Prostate gland (tissue), 2 donors: Measurements from ENCODE around the gene RLN3. TPM values are rescaled to one million over a fixed set of nuclear protein-coding genes. Genes with fewer than 3 reads are reported as not detected.
A peak's percentile ranks its signal among the peaks of the same experiment; 100 is the strongest.
"Not testable (repeated sequence)": the region's sequence is repeated elsewhere in the genome, so short reads cannot be mapped to it uniquely, and the experiment has no call there.

ENCODE experiments used
- DNase-seq: peaks from one replicate; pipeline ENCODE4 v3.0.0-alpha.2; 2019; ENCODE audit warnings: low spot score
- H3K27ac ChIP-seq, 2 donors: fragments of 200-600 bp; sonication (generic); 2 replicates each; pipeline ENCODE4 v1.5.1; 2017 to 2019
- H3K27me3 ChIP-seq: fragments of 200-600 bp; sonication (generic); replicated peaks from 2 replicates; pipeline ENCODE4 v1.5.1; 2019; ENCODE audit not compliant: insufficient read depth
- H3K36me3 ChIP-seq, 2 donors: fragments of 200-600 bp; sonication (generic); 1 replicate in 1 of 2; 2 replicates in 1 of 2; pipeline versions ENCODE4 v1.5.1 to v1.8.1; 2017 to 2019
- H3K4me1 ChIP-seq: fragments of 200-600 bp; sonication (generic); replicated peaks from 2 replicates; pipeline ENCODE4 v1.5.1; 2019
- H3K4me3 ChIP-seq, 2 donors: fragments of 200-600 bp; sonication (generic); 2 replicates each; pipeline ENCODE4 v1.5.1; 2017 to 2019
- H3K9me3 ChIP-seq: fragments of 200-600 bp; sonication (generic); 2 replicates; pipeline ENCODE4 v1.5.1; 2017
- POLR2A ChIP-seq: fragments of 450-650 bp; IDR thresholded peaks from one replicate; pipeline ENCODE4 v1.6.1; 2016; ENCODE audit warnings: antibody characterized with exemption, mild to moderate bottlenecking
- POLR2AphosphoS5 ChIP-seq: sonication (generic); formaldehyde crosslinking; IDR thresholded peaks from one replicate; pipeline ENCODE4 v1.6.1; 2017; ENCODE audit warnings: antibody characterized with exemption
- WGBS: methylation state at CpG from one replicate; pipeline ENCODE4 v1.1.5; 2018; 5-methylcytosine and 5-hydroxymethylcytosine counted together
- intact Hi-C: fragments of 100-400 bp; cut with DNase I; formaldehyde crosslinking; loops from one replicate; pipeline ENCODE4 v1.14.2; 2022
- total RNA-seq, 2 donors: library from RNA; depleted of rRNA; stranded (reverse); fragments of >200 nt; gene quantifications; one replicate each; pipeline ENCODE4 v1.1.0, GENCODE V29; 2016
- TF ChIP-seq, protein P1 (sequence below), 4 experiments: fragments of 200-600 bp in 2 of 4; fragments of 450-650 bp in 2 of 4; sonication (generic) in 2 of 4; IDR thresholded peaks; 1 replicate in 3 of 4; 2 replicates in 1 of 4; pipeline ENCODE4 v1.5.1; 2016 to 2019; ENCODE audit warnings: antibody characterized with exemption in 4 of 4, mild to moderate bottlenecking in 2 of 4, moderate library complexity in 2 of 4

RLN3 gene
- total RNA-seq, 2 donors from 2014 or later = not detected

GRCh38 chr19:14023404-14024235 is 4.3 kb upstream of the RLN3 start:
- Histone ChIP-seq H3K4me1 (no peaks in the 10 kb centered on the region), H3K36me3 (no peaks in the 10 kb centered on the region), H3K27me3 (no peaks in the 10 kb centered on the region), H3K4me3 (no peak overlapping the region), H3K9me3 (no peaks in the 10 kb centered on the region), H3K27ac (no peak overlapping the region)
- DNase-seq = no peak
- intact Hi-C loops = no loop called here
- TF ChIP-seq POLR2A (no peak), POLR2AphosphoS5 (no peak)
- TF ChIP-seq, protein P1, sequence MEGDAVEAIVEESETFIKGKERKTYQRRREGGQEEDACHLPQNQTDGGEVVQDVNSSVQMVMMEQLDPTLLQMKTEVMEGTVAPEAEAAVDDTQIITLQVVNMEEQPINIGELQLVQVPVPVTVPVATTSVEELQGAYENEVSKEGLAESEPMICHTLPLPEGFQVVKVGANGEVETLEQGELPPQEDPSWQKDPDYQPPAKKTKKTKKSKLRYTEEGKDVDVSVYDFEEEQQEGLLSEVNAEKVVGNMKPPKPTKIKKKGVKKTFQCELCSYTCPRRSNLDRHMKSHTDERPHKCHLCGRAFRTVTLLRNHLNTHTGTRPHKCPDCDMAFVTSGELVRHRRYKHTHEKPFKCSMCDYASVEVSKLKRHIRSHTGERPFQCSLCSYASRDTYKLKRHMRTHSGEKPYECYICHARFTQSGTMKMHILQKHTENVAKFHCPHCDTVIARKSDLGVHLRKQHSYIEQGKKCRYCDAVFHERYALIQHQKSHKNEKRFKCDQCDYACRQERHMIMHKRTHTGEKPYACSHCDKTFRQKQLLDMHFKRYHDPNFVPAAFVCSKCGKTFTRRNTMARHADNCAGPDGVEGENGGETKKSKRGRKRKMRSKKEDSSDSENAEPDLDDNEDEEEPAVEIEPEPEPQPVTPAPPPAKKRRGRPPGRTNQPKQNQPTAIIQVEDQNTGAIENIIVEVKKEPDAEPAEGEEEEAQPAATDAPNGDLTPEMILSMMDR (IDR thresholded peaks at IDR 0.05) = peak in 1 of 4 experiments; percentile 50
- 58% methylated on average over 9 of the region's 9 CpGs for WGBS

DNA sequence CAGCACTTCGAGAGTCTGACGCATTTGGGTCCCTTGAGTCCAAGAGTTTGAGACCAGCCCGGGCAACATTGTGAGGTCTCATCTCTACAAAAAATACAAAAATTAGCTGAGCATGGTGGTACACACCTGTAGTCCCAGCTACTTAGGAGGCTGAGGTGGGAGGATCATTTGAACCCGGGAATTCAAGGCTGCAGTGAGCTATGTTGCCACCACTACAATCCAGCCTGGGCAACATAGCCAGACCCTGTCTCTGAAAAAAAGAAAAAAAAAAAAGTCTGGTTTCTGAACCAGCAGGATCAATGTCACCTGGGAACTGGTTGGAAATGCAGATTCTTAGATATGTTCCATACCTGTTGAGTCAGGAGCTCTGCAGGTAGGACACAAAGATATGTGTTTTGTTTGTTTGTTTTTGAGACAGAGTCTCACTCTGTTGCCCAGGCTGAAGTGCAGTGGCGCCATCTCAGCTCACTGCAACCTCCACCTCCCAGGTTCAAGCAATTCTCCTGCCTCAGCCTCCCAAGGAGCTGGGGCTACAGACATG is 1.2 kb upstream of the RLN3 start:
- H3K4me3 ChIP-seq, DNase-seq, H3K4me1 ChIP-seq, H3K36me3 ChIP-seq, H3K27ac ChIP-seq, H3K9me3 ChIP-seq, H3K27me3 ChIP-seq, intact Hi-C loops: not testable (repeated sequence)
- 96% methylated on average over 5 of the region's 5 CpGs for WGBS

DNA sequence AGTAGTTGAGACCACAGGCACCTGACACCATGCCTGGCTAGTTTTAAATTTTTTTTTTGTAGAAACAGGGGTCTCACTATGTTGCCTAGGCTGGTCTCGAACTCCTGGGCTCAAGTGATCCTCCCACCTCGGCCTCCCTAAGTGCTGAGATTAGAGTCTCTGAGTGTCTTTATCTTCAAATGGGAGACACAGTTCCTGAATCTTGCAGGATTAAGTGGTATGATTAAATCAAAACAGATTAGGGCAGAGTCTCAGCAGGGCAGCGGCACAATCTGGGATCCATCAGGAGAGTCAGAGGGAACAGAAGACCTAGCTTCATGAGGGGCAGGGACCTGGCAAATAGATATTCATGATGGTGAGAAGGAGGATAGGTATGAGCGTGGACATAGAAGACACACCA is 953 bp downstream of the RLN3 start:
- no peak for TF ChIP-seq POLR2A
- no peak for TF ChIP-seq POLR2AphosphoS5
- TF ChIP-seq, protein P1 (IDR thresholded peaks at IDR 0.05) = no peak
- Histone ChIP-seq H3K4me3 (no peak overlapping the region), H3K9me3 (no peaks in the 10 kb centered on the region), H3K4me1 (no peaks in the 10 kb centered on the region), H3K27ac (no peak overlapping the region), H3K27me3 (no peaks in the 10 kb centered on the region), H3K36me3 (no peaks in the 10 kb centered on the region)
- intact Hi-C loops = no loop called here
- 73% methylated on average over 4 of the region's 4 CpGs for WGBS
- DNase-seq = no peak

GRCh38 chr19:14030997-14031718 is 3.2 kb downstream of the RLN3 start:
- peak overlapping the region; percentile 40 to 49 for H3K4me3 ChIP-seq

More at GRCh38 chr19:14030997-14031718, 3.2 kb downstream of the RLN3 start:
- Histone ChIP-seq H3K27ac (peak overlapping the region; percentile 45 to 52), H3K36me3 (no peaks in the 10 kb centered on the region), H3K4me1 (no peaks in the 10 kb centered on the region), H3K27me3 (no peaks in the 10 kb centered on the region), H3K9me3 (no peaks in the 10 kb centered on the region)
- DNase-seq = no peak
- intact Hi-C loops = no loop called here
- WGBS = 22% methylated on average over 20 of the region's 20 CpGs
- TF ChIP-seq POLR2A (no peak), POLR2AphosphoS5 (no peak)
- TF ChIP-seq, protein P1 (IDR thresholded peaks at IDR 0.05) = no peak
